ENCODE data around the gene B3GAT2.
"Not testable (repeated sequence)": the region's sequence is repeated elsewhere in the genome, so short reads cannot be mapped to it uniquely, and the experiment has no call there.

B3GAT2 gene

DNA sequence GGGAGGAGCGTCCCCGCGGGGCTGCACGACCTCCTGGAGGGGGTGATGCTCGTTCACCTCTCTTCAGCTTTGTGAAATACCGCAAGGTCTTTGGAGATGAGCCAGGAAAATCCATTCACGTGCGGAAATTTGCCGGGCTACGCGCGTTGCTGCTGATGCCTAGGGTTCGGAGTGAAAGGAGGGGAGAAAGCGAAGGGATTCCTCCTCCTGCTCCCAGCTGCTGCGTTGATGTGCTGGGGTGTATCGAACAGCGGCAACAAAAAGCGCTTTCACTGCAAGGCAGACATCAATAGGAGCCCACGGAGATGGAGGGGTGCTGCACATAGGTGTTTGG lies 391 bp upstream of the B3GAT2 start:
- no peaks in the 10 kb centered on the region for H3K36me3 ChIP-seq (ENCODE audit: control insufficient read depth, insufficient read depth, low read length)
- no peak overlapping the region for H3K27ac ChIP-seq (ENCODE audit: low read depth, low read length)
- no peaks in the 10 kb centered on the region for H3K9me3 ChIP-seq (ENCODE audit: control insufficient read depth, insufficient read depth, low read depth, low read length)
- peaks cover 82% of the 10 kb centered on the region for H3K27me3 ChIP-seq (ENCODE audit: control insufficient read depth, insufficient read depth, low read length)
- H3K4me3 ChIP-seq (ENCODE audit: low read depth, low read length): peak overlapping the region; percentile 75
- no peak overlapping the region for H3K9ac ChIP-seq (ENCODE audit: low read length)
- peaks cover 18% of the 10 kb centered on the region for H3K4me1 ChIP-seq (ENCODE audit: control insufficient read depth, insufficient read depth, low read length)

DNA sequence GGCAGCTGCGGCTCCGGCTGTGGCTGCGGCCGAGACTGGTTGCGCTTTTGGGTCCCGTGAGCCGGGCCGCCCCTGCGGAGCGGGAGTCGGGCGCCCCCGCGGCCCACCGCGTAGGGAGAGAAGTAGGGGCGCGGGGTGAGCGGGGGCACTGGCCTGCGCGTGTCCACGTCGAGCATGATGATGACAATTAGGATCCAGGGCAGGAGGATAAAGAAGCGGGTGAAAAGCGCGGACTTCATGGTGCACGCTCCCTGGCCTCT lies 739 bp downstream of the B3GAT2 start:
- Histone ChIP-seq H3K27me3 (ENCODE audit: control insufficient read depth, insufficient read depth, low read length) (peaks cover 82% of the 10 kb centered on the region), H3K4me1 (ENCODE audit: control insufficient read depth, insufficient read depth, low read length) (peaks cover 18% of the 10 kb centered on the region), H3K36me3 (ENCODE audit: control insufficient read depth, insufficient read depth, low read length) (no peaks in the 10 kb centered on the region), H3K9ac (ENCODE audit: low read length) (no peak overlapping the region), H3K27ac (ENCODE audit: low read depth, low read length) (no peak overlapping the region), H3K9me3 (ENCODE audit: control insufficient read depth, insufficient read depth, low read depth, low read length) (no peaks in the 10 kb centered on the region), H3K4me3 (ENCODE audit: low read depth, low read length) (peak overlapping the region; percentile 75)

DNA sequence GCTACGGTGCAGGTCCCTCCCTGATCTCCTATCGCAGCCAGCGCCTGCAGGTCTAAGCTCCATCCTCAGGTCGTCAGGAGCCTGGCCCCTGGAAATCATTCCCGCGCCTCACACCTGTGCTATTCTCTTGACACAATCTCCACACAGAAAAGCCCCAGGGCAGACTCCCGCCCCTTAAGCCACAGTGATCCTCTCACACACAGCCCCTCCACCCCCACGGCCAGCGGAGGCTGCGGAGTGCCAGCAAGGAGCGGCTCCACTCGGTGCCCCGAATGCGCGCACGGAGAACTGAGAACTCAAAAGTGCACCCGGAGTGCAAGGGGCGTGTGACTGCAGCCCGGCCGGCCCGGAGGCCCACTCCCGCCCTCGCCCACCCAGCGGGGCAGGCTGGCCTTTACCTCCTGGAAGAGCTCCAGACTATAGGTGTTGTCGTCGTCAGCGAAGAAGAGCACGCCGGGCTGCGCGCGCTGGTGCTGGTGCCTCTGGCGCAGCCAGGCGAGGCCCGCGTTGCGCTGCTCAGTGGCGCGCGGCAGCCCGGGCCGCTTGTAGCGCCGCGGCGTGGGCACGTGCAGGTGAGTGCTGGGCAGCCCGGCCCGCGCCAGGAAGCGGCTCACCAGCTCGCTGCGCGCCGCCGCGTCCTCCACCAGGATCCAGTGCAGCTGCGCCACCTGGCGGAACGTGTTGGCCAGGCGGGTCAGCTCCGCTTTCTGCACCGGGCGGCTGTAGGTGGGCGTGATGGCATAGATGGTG lies 1.2 kb downstream of the B3GAT2 start:
- Histone ChIP-seq H3K4me1 (ENCODE audit: control insufficient read depth, insufficient read depth, low read length) (peaks cover 18% of the 10 kb centered on the region), H3K27me3 (ENCODE audit: control insufficient read depth, insufficient read depth, low read length) (peaks cover 82% of the 10 kb centered on the region), H3K27ac (ENCODE audit: low read depth, low read length) (no peak overlapping the region), H3K9me3 (ENCODE audit: control insufficient read depth, insufficient read depth, low read depth, low read length) (no peaks in the 10 kb centered on the region), H3K9ac (ENCODE audit: low read length) (no peak overlapping the region), H3K36me3 (ENCODE audit: control insufficient read depth, insufficient read depth, low read length) (no peaks in the 10 kb centered on the region), H3K4me3 (ENCODE audit: low read depth, low read length) (peak overlapping the region; percentile 75)

- Histone ChIP-seq H3K27ac (ENCODE audit: low read depth, low read length) (no peak overlapping the region), H3K9me3 (ENCODE audit: control insufficient read depth, insufficient read depth, low read depth, low read length) (no peaks in the 10 kb centered on the region), H3K27me3 (ENCODE audit: control insufficient read depth, insufficient read depth, low read length) (peaks cover 74% of the 10 kb centered on the region), H3K36me3 (ENCODE audit: control insufficient read depth, insufficient read depth, low read length) (no peaks in the 10 kb centered on the region), H3K9ac (ENCODE audit: low read length) (no peak overlapping the region), H3K4me3 (ENCODE audit: low read depth, low read length) (peak overlapping the region; percentile 75; the same call in 1 of the 2 replicates), H3K4me1 (ENCODE audit: control insufficient read depth, insufficient read depth, low read length) (peaks cover 18% of the 10 kb centered on the region)
Observed at GRCh38 chr6:70954750-70955149, 2.1 kb downstream of the B3GAT2 start.

GRCh38 chr6:70954176-70954575 lies 2.7 kb downstream of the B3GAT2 start:
- Histone ChIP-seq H3K27me3 (ENCODE audit: control insufficient read depth, insufficient read depth, low read length) (peaks cover 68% of the 10 kb centered on the region), H3K4me1 (ENCODE audit: control insufficient read depth, insufficient read depth, low read length) (peaks cover 18% of the 10 kb centered on the region), H3K27ac (ENCODE audit: low read depth, low read length) (no peak overlapping the region), H3K9ac (ENCODE audit: low read length) (no peak overlapping the region), H3K36me3 (ENCODE audit: control insufficient read depth, insufficient read depth, low read length) (no peaks in the 10 kb centered on the region), H3K9me3 (ENCODE audit: control insufficient read depth, insufficient read depth, low read depth, low read length) (no peaks in the 10 kb centered on the region), H3K4me3 (ENCODE audit: low read depth, low read length) (no peak overlapping the region)

DNA sequence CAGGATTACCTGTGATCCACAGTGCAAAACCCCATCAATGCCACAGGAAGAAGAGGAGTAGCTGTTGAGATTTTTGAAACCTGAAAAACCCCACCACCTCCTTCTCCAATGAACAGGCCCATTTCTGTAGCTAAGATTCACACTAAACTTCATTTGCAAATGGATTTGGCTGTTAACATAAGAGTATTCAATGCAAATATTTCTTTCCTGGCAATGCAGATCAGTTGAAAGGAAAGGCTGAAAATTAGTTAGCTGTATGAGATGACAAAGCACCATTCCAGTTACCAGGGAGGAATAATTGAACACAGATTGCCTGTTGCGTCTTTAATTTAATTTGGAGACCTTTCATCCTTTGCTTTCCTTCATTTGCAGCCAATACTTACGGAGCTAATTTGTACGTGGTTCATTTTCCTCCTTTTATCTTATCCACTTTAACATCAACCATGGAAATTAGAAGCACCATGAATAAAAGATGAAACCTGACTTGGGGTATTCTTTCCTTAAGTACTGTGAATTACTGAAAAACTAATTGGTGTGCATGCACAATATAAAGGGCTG lies 4.2 kb downstream of the B3GAT2 start:
- H3K4me3 ChIP-seq (ENCODE audit: low read depth, low read length): no peak overlapping the region
- H3K9me3 ChIP-seq (ENCODE audit: control insufficient read depth, insufficient read depth, low read depth, low read length): no peaks in the 10 kb centered on the region
- peaks cover 53% of the 10 kb centered on the region for H3K27me3 ChIP-seq (ENCODE audit: control insufficient read depth, insufficient read depth, low read length)
- no peaks in the 10 kb centered on the region for H3K36me3 ChIP-seq (ENCODE audit: control insufficient read depth, insufficient read depth, low read length)
- H3K9ac ChIP-seq (ENCODE audit: low read length): no peak overlapping the region
- H3K27ac ChIP-seq (ENCODE audit: low read depth, low read length): no peak overlapping the region
- H3K4me1 ChIP-seq (ENCODE audit: control insufficient read depth, insufficient read depth, low read length): peaks cover 17% of the 10 kb centered on the region

- H3K9me3 ChIP-seq (ENCODE audit: control insufficient read depth, insufficient read depth, low read depth, low read length); H3K27me3 ChIP-seq (ENCODE audit: control insufficient read depth, insufficient read depth, low read length); H3K4me1 ChIP-seq (ENCODE audit: control insufficient read depth, insufficient read depth, low read length); H3K9ac ChIP-seq (ENCODE audit: low read length); H3K4me3 ChIP-seq (ENCODE audit: low read depth, low read length); H3K36me3 ChIP-seq (ENCODE audit: control insufficient read depth, insufficient read depth, low read length); H3K27ac ChIP-seq (ENCODE audit: low read depth, low read length): not testable (repeated sequence)
Observed at GRCh38 chr6:70944321-70944720, 12.5 kb downstream of the B3GAT2 start.

- Histone ChIP-seq H3K9ac (ENCODE audit: low read length) (no peak overlapping the region), H3K9me3 (ENCODE audit: control insufficient read depth, insufficient read depth, low read depth, low read length) (no peaks in the 10 kb centered on the region), H3K27ac (ENCODE audit: low read depth, low read length) (no peak overlapping the region), H3K4me1 (ENCODE audit: control insufficient read depth, insufficient read depth, low read length) (no peaks in the 10 kb centered on the region), H3K27me3 (ENCODE audit: control insufficient read depth, insufficient read depth, low read length) (no peaks in the 10 kb centered on the region), H3K36me3 (ENCODE audit: control insufficient read depth, insufficient read depth, low read length) (no peaks in the 10 kb centered on the region), H3K4me3 (ENCODE audit: low read depth, low read length) (no peak overlapping the region)
Observed at GRCh38 chr6:70933853-70934252, 23.0 kb downstream of the B3GAT2 start.

DNA sequence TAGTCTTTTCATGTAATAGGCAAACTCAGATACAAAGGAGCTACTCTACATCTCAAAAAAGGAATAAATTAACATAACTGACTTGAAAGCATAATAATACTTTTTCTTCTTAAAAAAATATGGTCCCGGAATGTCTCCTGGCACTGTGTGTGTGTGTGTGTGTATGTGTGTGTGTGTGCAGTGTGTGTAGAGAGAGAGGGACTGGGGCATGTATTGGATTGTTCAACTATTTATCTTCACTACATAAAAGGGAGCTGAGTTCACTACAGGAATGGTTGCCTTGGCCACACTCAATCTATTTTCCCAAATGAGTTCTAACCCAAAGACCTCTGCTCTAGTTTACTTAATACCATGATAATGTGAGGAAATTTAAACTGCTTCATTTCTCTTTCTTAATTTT lies 51.1 kb downstream of the B3GAT2 start:
- no peak overlapping the region for H3K9ac ChIP-seq (ENCODE audit: low read length)
- H3K27me3 ChIP-seq (ENCODE audit: control insufficient read depth, insufficient read depth, low read length): no peaks in the 10 kb centered on the region
- H3K9me3 ChIP-seq (ENCODE audit: control insufficient read depth, insufficient read depth, low read depth, low read length): no peaks in the 10 kb centered on the region

DNA sequence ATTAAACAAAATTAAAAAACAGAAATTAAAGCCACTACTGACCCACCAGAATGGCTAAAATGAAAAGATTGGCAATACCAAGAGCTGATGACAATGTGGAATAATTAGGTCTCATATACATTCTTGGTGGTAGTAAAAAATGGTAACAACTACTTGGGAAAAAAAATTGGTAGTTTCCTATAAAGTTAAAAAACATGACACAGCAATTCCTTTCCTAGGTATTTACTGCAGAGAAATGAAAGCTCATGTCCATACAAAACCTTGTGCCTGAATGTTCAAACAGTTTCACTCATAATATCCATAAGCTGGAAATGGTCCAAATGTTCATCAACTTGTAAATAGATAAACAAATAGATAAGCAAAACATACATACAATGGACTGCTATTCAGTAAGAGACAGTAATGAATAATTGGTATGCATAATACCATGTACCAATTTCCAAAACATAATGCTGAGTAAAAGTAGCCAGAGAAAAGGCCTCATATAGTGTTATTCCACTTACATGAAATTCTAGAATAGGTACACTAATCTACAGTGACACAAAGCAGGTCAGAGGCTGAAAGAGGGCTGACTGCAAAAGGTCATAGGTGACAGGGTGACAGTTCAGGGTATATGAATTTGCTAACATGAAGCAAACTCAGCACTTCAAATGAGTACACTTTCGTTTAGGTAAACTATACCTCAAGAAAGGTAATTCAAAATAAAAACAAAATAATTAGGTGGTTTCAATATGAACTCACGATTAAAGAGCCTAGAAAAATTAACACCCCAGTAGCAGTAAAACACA lies 53.0 kb downstream of the B3GAT2 start:
- Histone ChIP-seq H3K4me1 (ENCODE audit: control insufficient read depth, insufficient read depth, low read length) (no peaks in the 10 kb centered on the region), H3K4me3 (ENCODE audit: low read depth, low read length) (no peak overlapping the region), H3K27me3 (ENCODE audit: control insufficient read depth, insufficient read depth, low read length) (no peaks in the 10 kb centered on the region), H3K36me3 (ENCODE audit: control insufficient read depth, insufficient read depth, low read length) (no peaks in the 10 kb centered on the region), H3K9me3 (ENCODE audit: control insufficient read depth, insufficient read depth, low read depth, low read length) (no peaks in the 10 kb centered on the region), H3K27ac (ENCODE audit: low read depth, low read length) (no peak overlapping the region), H3K9ac (ENCODE audit: low read length) (no peak overlapping the region)

More for the DNA sequence above, 51.1 kb downstream of the B3GAT2 start:
- Histone ChIP-seq H3K4me3 (ENCODE audit: low read depth, low read length) (no peak overlapping the region), H3K4me1 (ENCODE audit: control insufficient read depth, insufficient read depth, low read length) (no peaks in the 10 kb centered on the region), H3K27ac (ENCODE audit: low read depth, low read length) (no peak overlapping the region), H3K36me3 (ENCODE audit: control insufficient read depth, insufficient read depth, low read length) (no peaks in the 10 kb centered on the region)

DNA sequence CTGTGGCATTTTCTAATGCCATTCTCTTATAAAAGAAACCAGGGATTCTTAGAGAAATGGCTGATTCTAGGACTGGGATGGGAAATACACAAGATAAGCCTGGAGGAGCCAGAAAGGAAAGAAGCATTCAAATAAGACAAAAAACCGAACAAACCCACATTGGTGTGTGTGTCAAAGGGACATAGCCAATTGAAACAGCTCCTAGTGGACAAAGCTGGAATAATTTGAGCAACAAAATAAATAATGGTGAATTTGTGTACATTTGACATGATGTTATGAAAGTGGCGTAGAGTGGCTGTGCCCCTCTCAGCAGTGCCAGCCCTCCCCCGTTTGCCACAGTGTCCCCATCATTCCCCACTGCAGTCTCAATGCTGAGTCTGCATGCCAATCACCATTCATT lies 55.5 kb downstream of the B3GAT2 start:
- no peaks in the 10 kb centered on the region for H3K36me3 ChIP-seq (ENCODE audit: control insufficient read depth, insufficient read depth, low read length)
- no peak overlapping the region for H3K4me3 ChIP-seq (ENCODE audit: low read depth, low read length)
- H3K27ac ChIP-seq (ENCODE audit: low read depth, low read length): no peak overlapping the region
- H3K27me3 ChIP-seq (ENCODE audit: control insufficient read depth, insufficient read depth, low read length): no peaks in the 10 kb centered on the region
- H3K9ac ChIP-seq (ENCODE audit: low read length): no peak overlapping the region
- H3K9me3 ChIP-seq (ENCODE audit: control insufficient read depth, insufficient read depth, low read depth, low read length): no peaks in the 10 kb centered on the region
- no peaks in the 10 kb centered on the region for H3K4me1 ChIP-seq (ENCODE audit: control insufficient read depth, insufficient read depth, low read length)
